NOMO-1 (cell line): ENCODE measurements around the gene SSUH2.

Source experiments
- DNase-seq, 2 experiments: peaks; one replicate each; lab custom pipeline; 2025; ENCODE audit not compliant: unreplicated experiment in 2 of 2; lab: John Stamatoyannopoulos, UW

The SSUH2 gene

DNA sequence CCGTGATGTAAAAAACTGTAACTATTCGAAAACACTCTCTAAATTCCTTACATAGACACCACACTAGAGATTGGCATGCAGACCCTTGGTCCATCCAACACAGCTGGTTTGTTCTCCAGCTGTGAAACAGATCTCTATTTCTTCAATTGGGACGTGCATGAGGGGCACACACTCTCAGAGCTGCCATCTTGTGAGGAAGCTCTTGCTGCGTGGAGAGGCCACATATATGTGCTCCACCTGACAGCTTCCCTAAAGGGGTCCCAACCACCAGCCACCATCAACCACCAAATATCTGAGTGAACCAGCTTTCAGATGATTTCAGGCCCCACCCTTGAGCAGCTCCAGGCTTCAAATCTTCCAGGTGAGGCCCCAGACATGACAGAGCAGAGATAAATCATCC is 25.6 kb downstream of the SSUH2 start:
- DNase-seq, result no peak

DNA sequence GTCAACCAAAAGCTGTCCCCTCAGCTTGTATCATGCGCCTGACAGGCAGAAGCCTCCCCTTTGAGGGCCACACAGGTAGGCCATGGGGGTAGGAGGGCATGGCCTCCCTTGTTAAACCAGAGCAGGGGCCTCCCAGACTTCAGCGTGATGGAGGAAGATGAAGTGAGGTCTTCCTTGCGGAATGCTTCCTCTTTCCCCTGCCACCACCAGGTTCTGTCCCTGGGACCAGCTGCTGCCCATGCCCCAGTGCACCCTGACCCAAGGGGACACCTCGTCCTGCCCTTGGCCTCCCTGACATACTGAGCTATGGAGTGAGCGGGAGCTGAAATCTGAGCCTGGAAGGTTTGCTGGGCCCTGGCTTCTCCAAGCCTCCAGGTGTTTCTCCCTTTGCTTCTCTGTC is 26.7 kb downstream of the SSUH2 start:
- no peak for DNase-seq

DNA sequence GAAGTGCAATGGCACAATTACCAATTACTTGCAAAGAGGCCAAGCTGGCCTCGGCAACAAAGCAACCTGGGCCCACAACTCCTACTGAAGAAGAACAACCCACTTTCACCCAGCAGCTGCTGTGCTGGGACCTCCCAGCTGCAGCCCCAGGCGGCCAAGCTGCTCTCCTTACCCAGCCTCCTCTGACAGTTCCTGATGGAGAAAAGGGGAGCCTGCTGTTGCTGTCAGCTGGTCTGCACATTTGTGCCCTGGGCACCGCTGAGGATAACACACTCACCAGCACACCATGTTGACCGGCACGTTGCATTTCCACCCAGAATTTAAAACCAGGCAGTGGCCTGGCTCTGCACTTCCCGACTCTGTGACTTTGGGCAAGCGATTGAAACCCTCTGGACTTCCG is 33.6 kb downstream of the SSUH2 start:
- no peak for DNase-seq

DNA sequence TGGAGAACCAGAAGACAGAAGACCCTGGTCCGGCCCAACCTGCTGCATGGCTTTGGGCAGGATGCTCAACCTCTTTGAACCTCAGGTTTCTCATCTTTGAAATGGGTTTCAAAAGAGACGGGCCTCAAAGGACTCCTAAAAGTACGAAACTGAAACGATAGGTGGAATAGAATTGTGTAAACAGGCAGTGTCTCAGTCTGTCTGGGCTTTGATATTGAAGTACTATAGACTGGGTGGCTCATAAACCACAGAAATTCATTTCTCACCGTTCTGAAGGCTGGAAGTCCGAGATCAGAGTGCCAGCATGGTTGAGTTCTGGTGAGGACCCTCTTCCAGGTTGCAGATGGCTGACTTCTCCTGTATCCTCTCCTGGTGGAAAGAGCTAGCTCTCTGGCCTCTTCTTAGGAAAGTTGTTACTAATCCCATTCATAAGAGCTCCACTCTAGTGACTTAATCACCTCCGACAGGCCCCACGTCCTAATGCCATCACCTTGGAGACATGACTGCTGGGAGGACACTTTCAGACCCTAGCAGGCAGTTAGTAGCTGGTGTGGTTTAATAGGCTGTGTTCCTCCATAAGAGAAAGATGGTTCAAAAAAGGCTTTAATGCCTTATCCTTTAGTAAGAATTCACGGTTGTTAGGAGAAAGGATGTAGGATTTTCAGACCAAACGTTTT is 35.7 kb downstream of the SSUH2 start:
- DNase-seq, result no peak

DNA sequence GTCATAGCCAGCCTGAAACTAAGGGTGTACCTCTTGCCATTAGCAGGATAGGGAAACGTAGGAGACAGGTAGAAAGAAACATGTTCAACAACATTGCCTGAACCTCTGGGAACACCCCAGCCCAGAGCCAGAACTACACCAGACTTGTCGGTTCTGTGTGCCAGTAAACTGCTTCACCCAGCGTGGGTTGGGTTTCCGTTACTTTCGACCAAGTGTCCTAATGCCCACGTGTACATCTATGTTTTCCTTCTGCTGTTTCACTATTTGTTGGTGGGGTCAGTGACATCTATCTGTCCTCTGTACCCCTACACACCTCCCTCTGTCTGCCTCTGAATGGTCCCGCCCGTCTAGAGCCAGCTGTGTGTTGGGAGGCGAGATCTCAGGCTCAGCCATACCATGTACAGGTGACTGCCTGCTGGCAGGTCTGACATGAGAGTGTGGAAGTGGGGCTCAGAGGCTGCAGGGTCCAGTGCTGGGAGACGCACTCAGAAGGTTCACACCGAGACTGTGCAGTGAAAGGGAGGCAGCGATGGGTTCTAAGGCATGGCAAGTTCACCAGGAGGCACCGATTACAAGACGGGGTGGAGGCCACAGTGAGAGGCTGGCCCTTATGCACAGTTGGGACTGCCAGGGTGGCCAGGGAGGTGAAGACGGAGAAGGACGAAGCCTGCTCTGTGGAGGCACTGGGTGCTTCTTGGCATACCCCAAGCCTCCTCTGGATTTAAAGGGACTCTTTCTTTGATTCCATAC is 36.4 kb downstream of the SSUH2 start:
- DNase-seq, result no peak

DNA sequence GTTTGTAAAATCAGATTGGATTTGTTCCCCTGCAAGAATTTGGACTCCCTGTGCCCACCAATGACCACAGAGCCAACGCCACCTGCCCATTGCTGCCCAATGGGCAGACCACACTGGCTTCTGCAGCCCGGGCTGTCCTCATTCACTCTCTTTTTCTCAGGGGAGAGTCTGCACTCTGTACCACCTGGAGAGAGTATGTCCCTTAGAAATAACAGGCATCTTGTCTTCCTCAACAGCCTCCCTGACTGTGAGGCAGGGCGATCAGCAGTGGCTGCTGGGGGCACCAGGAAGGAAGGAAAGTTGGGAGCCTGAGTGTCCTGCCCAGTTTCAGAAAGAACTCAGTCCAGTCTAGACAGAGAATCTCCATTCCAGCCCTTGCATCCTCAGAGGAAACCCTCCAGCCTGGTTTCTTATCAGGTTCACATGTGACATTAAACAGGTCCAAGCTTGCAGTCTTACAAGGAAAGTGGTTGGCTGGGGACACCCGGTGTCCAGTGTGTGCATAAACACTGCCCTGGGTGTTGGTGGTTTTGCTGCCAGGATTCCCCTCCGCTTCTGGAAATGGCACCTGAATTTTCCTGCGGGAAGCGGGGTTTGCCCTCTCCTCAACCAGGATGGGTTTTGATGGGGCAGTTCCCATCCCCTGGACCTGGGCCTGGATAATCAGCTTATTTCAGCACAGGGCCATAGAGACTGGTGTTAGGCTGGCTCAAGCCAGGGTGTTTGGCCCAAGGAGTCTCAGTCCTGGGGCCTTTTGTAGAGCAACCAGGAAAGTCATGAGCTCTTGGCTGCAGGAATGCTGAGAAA is 37.2 kb downstream of the SSUH2 start:
- DNase-seq, result no peak

DNA sequence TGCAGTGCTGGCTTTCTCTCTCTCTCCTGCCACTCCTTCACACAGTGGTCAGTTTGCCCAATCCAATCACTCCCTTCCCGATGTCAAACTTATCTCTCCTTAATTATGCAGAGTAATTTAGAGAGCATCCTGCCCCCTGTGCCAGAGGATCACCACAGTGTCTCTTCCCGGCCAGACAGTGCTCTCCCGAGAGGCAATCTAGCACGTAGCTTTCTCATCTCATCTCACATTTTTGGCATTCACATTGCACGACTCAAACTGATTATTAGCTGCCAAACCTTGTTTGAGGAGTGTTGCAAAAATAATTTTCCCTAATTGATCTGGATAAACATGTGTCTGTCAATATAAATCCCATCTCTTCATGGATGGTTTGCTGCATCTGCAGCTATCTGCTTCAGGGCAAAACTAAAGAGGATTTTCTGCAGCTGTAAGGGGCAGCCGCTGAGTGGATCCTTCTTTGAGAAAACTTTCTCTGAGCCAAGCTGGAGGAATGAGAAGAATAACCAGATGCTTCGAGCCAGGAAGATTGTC is 37.8 kb downstream of the SSUH2 start:
- DNase-seq, result no peak

DNA sequence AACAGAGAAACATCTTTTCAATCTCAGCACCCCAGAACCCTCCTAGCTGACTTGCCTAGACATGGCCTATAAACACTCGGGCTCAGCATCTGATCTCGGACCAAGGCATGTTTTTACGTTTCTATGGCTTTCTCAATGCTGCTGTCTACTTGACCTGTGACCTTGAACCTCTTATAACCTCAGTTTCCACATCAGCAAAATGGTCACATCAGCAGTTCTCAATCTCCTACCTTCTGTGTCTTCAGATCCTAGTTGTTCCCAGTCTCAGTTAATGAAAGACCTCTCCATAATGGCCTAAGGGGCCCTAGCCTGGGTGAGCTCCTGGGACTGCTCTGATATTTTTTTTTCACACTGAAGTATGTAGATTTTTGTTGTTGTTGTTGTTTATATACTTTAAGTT is 39.6 kb downstream of the SSUH2 start:
- DNase-seq, result no peak

DNA sequence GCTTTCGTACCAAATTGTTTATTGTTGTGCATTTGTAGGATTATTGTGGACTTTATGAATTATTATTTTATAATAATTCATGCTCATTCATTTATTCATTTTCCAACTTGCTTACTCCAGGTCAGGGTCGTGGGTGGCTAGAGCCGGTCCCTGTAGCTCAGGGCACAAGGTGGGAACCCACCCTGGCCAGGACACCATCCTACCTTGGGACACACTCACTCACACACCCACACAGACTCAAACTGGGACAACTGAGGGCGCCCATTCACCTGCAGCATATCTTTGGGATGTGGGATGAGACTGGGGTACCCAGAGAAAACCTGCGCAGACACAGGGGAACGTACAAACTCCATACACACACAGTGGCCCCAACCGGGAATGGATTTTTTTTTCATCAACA is 40.6 kb downstream of the SSUH2 start:
- DNase-seq, result no peak

DNA sequence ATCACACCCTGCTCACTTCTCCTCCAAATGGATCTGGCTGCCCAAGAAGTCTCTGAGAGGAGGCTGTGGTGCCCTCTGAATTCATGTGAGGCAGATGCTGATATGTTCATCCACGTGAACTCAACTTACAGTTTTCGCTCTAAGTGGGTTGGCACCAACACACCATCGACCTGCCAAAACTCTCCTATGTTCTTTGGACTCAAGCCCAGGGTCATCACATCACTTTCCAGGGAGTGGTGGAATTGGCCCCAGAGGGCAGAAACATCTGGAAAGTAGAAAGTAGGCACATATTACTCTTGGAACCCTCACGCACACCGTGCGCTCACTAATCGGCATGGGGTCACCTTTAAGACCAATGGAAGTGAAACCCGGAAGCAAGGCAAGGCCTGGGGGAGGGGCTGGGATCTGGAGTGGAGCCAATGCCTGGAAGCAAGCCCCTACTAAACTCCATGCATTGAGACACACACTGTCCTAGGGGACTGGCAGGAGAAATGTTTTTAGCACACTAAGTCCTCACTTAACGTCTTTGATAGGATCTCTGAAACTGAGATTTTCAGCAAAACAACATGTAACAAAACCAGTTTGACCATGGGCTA is 41.4 kb downstream of the SSUH2 start:
- no peak for DNase-seq

DNA sequence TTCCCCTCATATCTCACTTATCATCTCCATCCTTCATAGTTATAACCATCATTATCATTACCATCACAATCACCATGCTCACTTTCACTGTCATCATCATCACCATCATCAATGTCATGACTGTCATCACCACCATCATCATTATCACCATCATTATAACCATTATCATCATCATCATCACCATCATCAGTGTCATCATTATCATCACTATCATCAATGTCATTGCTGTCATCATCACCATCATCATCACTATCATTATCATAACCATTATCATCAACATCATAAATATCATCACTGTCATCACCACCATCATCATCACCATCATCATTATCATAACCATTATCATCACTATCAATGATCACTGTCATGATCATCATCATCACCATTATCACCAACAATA is 44.1 kb downstream of the SSUH2 start:
- no peak for DNase-seq

DNA sequence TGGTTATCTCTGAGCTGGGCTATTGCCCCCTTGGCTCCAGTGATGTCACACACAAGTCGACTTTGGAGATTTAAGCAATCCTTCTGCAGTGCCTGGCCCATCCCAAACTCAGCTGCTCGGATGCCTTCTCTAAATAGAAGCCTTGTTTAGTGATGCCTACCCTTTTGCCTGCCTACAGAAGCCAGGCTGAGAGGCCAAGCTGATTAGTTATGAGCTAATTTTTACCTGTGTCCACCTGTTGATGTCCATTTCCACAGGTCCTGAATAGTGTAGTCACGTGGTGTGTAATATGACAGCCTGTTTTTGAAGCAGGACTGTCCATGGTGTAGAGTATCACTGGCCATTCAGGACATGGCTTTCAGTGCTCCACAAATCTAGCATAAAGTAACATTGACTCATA is 45.5 kb downstream of the SSUH2 start:
- no peak for DNase-seq

DNA sequence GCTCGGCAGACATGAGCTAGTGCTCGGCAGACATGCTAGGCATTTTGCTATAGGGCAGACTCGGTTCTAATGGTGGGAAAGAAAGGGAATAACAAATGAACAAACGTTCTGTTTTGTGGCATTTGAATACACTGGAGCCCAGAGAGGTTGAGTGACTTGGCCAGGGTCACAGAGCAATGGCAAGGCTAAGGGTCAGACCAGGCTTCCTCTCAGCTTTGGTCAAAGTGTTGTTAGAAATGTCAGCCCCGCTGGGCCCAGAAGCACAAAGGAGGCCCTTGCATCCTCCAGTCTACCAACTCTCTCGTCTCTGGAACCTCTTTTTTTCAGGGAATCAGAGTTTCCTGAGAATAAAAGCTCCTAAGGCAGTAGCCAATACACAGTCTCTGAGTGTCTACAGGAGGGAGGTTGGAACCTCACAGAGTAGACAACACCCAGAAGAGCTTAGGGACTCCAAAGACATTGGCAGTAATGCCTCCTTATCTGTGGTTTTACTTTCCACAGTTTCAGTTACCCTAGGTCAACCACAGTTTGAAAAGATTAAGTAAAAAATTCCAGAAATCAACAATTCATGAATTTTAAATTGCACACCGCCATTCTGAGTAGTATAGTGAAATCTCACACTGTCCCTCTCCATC is 47.3 kb downstream of the SSUH2 start:
- DNase-seq, result no peak

DNA sequence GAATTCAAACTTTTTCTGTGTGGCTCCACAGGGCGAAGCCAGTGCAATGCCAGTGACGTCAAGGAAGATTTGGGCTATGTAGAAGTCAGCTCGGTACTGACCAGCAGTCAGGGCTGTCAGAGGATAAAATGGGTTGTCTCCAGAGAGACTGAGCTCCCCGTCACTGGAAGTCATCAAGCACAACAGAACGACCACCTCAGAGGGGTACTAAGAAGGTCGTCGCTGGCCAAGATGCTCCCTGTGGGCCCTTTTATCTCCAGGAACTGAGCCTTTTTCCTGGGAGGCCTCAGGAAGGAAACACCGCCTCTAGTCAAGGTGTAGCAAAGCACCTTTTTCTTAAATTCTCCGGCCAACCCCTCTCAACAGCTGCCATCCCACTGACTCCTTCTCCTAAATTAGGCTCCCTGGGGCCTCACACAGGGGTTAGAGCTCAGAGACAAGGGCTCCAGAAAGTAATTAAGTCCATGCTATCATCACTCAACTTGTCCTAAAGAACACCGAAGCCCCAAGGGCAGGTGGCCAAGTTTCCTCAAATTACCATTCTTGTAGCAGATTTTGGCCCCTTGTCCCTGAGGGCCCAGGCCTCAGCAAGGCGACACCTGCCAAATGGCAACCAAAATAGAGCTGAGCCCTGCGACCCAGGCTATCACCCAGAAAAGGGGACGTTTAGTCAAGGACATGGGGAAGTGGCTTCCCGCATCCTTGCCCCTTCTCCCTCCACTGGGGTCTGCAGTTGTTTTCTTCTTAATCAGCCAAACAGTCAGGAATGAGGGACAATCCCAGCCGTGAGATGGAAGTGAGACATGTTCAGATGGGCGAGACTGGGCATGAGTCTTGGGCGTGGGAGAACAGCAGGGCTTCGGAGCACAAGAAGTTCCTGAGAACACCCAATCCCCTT is 48.0 kb downstream of the SSUH2 start:
- no peak for DNase-seq

DNA sequence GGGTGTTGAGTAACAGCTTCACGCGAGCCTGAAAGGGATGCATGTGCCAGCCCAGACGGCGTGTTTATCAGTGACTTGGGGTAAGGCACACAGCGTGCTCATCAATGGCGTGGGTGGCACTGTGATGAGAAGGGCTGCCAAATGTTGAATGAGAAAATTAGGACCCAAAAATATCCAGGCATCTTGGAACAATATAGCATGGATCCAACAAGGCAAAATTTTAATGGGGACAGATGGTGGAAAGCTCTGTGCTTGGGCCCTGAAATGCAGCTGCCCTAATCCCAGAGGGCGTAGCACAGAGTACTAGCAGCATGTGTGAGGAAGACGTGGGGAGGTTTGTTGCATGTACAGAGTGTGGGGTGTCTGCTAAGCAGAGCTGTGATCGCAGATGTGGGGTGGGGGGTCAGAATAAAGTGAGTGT is 48.9 kb downstream of the SSUH2 start:
- no peak for DNase-seq

DNA sequence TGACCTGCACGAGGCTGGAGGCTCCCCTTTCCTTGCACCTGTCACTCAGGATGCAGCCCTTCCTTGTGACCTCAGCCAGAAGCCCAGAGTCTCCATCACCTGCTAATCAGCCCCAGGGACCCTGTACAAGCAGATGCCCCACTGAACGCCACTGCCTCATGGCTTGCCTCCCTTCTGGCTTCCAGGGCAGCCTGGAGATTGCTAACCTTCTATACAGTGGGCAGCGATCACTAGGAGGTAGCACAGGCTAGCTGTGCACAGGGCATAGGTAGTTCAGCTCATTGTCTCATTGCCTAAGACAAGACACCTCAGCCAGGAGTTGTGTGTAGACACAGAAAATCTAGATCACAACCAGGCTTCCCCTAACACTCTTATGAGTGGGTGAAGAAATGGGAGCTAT is 49.3 kb downstream of the SSUH2 start:
- no peak for DNase-seq

DNA sequence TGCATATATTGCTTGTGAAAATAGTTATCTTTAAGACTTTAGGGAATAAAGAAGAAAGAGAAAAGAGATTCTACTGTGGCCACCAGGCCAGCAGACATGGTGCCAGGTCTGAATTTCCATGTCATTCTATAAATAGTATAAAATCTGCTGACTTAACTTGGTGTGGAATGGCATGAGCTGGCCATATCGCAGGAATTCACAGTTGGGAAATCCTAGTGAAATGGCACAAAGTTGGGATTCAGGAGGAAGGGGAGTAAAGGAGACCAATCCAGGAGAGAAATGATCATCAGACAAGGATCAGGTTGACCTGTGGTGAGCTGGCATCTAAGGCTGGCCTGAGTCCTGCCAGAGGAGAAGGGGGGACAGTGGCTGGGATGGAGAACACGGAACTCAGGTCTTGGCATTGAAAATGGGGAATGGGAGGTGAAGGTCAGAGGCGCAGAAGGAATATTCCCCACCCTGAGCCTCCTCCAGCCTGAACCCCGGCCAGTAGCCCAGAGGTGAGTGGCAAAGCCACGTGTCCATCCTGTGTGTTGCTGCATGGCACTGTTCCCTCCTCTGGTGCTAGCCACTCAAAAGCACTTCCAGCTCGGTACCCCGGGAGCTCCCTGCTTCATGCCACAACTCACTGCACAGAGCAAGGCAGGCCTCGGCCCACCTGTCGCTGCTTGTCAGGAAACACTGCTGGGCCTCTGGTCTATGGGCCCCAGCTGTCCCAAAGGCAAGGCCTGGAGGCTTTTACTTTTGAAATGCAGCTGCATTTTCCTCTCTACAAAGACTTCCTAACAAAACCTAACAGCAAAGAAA is 51.4 kb downstream of the SSUH2 start:
- no peak for DNase-seq

DNA sequence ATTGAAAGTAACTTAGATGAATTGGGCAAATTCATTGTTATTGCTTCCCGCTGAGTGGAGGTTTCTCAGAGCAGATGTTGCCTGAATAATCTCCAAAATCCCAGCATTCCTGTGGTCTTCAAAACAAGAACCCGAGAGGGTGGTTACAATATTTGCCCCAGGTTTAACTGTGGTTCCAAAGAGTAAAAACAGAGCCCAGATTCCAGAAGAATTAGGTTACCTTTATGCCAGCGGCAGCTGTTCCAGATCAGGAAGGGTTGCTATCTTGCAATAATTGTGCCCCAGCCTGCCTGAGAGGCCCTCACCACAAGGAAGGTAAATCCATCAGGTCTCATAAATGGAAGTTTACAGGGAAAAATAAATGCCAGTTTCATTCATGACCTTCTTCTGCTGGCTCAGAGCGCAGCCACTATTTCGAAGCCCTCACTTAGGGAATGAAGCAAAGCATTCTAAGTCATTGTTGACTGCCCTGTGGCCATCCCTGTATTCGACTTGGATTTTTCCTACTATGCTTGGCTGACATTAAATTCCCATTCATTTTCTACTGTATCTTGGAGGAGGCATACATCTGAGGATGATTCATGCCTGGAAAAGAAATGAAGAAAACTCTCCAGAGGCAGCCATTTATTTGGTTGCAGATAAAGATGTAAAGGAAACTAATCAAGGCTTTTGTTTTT is 54.6 kb downstream of the SSUH2 start:
- no peak for DNase-seq
